ENCODE data around the gene OR10H1.

GRCh38 chr19:15840833-15841232 is 25.4 kb upstream of the OR10H1 start:
- no peak for TF ChIP-seq ZNF624 (tag by site-specific recombination; IDR thresholded peaks at IDR 0.05)
- no peak for TF ChIP-seq ZNF791 (tag by site-specific recombination; IDR thresholded peaks at IDR 0.05)
- no peak for TF ChIP-seq ZFP41 (tag by site-specific recombination; IDR thresholded peaks at IDR 0.05; ENCODE audit: borderline replicate concordance)
- TF ChIP-seq ZNF366 (tag by site-specific recombination; conservative IDR thresholded peaks at IDR 0.05): no peak
- TF ChIP-seq CTCF (tag by site-specific recombination; IDR thresholded peaks at IDR 0.05): no peak
- TF ChIP-seq ZNF529 (tag by site-specific recombination; IDR thresholded peaks at IDR 0.05; ENCODE audit: insufficient replicate concordance): no peak
- TF ChIP-seq AEBP2 (tag by site-specific recombination; IDR thresholded peaks at IDR 0.05; ENCODE audit: borderline replicate concordance): no peak
